A673 (cell line): ENCODE results near the gene AGR3. TPM values are rescaled to one million over a fixed set of nuclear protein-coding genes. Genes with fewer than 3 reads are reported as not detected.

Experiments used
- BruUV-seq: library from RNA; stranded (reverse); fragments of 400-500 nt; replicated peaks from 2 replicates; lab custom pipeline; 2021; lab: Mats Ljungman, UMichigan
- CTCF ChIA-PET: fragments of 300-600 bp; sonication (Branson Sonifier 250); formaldehyde crosslinking; loops from one replicate; lab custom pipeline; 2022; ENCODE audit warnings: antibody characterized with exemption; lab: Charles Lee
- POLR2A ChIA-PET: fragments of 300-600 bp; sonication (Branson Sonifier 250); formaldehyde crosslinking; loops from one replicate; lab custom pipeline; 2022; ENCODE audit warnings: antibody characterized with exemption; ENCODE audit not compliant: low non-redundant PET; lab: Charles Lee
- DNase-seq: peaks from one replicate; pipeline ENCODE4 v3.0.0-alpha.2; 2015; ENCODE audit warnings: low spot score
- H3K27ac ChIP-seq: fragments of 200-600 bp; sonication (generic); 2 replicates; pipeline ENCODE4 v1.5.1; 2016; ENCODE audit warnings: mixed run types, low read depth, mild to moderate bottlenecking, mixed read lengths, antibody characterized with exemption, low read length; ENCODE audit not compliant: poor library complexity, severe bottlenecking
- H3K27me3 ChIP-seq: fragments of 200-600 bp; sonication (generic); replicated peaks from 2 replicates; pipeline ENCODE4 v1.6.1; 2017; ENCODE audit warnings: mixed run types, low read depth, mild to moderate bottlenecking, mixed read lengths, antibody characterized with exemption, low read length; ENCODE audit not compliant: insufficient read depth, poor library complexity
- H3K36me3 ChIP-seq: fragments of 200-600 bp; sonication (generic); 2 replicates; pipeline ENCODE4 v1.6.1; 2016; ENCODE audit warnings: mixed run types, mild to moderate bottlenecking, mixed read lengths, antibody characterized with exemption, low read length; ENCODE audit not compliant: insufficient read depth, poor library complexity, severe bottlenecking
- H3K4me1 ChIP-seq: fragments of 200-600 bp; sonication (generic); 2 replicates; pipeline ENCODE4 v1.6.1; 2017; ENCODE audit warnings: mixed run types, mild to moderate bottlenecking, mixed read lengths, antibody characterized with exemption, low read length; ENCODE audit not compliant: insufficient read depth, poor library complexity, severe bottlenecking
- H3K4me3 ChIP-seq: fragments of 200-600 bp; sonication (generic); 2 replicates; pipeline ENCODE4 v1.5.1; 2016; ENCODE audit warnings: low read depth, mixed run types, mild to moderate bottlenecking, mixed read lengths, low read length; ENCODE audit not compliant: poor library complexity, severe bottlenecking
- H3K9me3 ChIP-seq: fragments of 200-600 bp; sonication (generic); 2 replicates; pipeline ENCODE4 v1.6.1; 2016; ENCODE audit warnings: mixed run types, low read depth, mild to moderate bottlenecking, mixed read lengths, antibody characterized with exemption, low read length; ENCODE audit not compliant: poor library complexity, severe bottlenecking
- CTCF ChIP-seq: fragments of 300-800, 200-600 bp; sonication (generic); conservative IDR thresholded peaks from 2 replicates; pipeline ENCODE4 v1.5.1; 2017; ENCODE audit warnings: low read depth, mild to moderate bottlenecking, antibody characterized with exemption, low read length, moderate library complexity, mixed read lengths
- EZH2 ChIP-seq: fragments of 200-600 bp; sonication (generic); IDR thresholded peaks from 2 replicates; pipeline ENCODE4 v1.6.1; 2017; ENCODE audit warnings: borderline replicate concordance, low read depth, mild to moderate bottlenecking, mixed read lengths, antibody characterized with exemption, low read length; ENCODE audit not compliant: poor library complexity, severe bottlenecking
- intact Hi-C: fragments of 100-400 bp; cut with micrococcal nuclease; formaldehyde crosslinking; loops from one replicate; pipeline ENCODE4 v1.10.0; 2022; ENCODE audit not compliant: unreplicated experiment
- total RNA-seq: library from RNA; stranded (reverse); gene quantifications from 2 replicates; pipeline ENCODE4 v1.2.3, GENCODE V29; 2021

The AGR3 gene
- total RNA-seq, 1 experiment from 2014 or later, result not detected

GRCh38 chr7:16850614-16851466 is 30.9 kb downstream of the AGR3 start:
- TF ChIP-seq CTCF (no peak), EZH2 (no peak)
- Histone ChIP-seq H3K27ac (no peak overlapping the region), H3K36me3 (no peaks in the 10 kb centered on the region), H3K4me3 (no peak overlapping the region), H3K4me1 (peaks cover 9% of the 10 kb centered on the region), H3K27me3 (no peaks in the 10 kb centered on the region), H3K9me3 (no peaks in the 10 kb centered on the region)
- BruUV-seq, result no TSS peak
- POLR2A ChIA-PET, result no interaction called here
- intact Hi-C loops, result no loop called here
- no peak for DNase-seq
- CTCF ChIA-PET, result no interaction called here

- intact Hi-C loops, result no loop called here
- H3K27ac ChIP-seq, result no peak overlapping the region
- DNase-seq, result no peak
- TF ChIP-seq EZH2, result no peak
- no peak for TF ChIP-seq CTCF
- peaks cover 9% of the 10 kb centered on the region for H3K4me1 ChIP-seq
- no TSS peak for BruUV-seq
- H3K36me3 ChIP-seq, result no peaks in the 10 kb centered on the region
- CTCF ChIA-PET, result interaction anchor here (0.6 kb wide), 1 partner anchor 139 kb away, joined by 4 read pairs; no protein-coding TSS in a partner anchor
- POLR2A ChIA-PET, result no interaction called here
- H3K27me3 ChIP-seq, result no peaks in the 10 kb centered on the region
- H3K9me3 ChIP-seq, result no peaks in the 10 kb centered on the region
- H3K4me3 ChIP-seq, result no peak overlapping the region
Measured at GRCh38 chr7:16849296-16850148, 32.3 kb downstream of the AGR3 start.

- Histone ChIP-seq H3K27me3 (no peaks in the 10 kb centered on the region), H3K36me3 (no peaks in the 10 kb centered on the region), H3K9me3 (no peaks in the 10 kb centered on the region), H3K27ac (no peak overlapping the region), H3K4me3 (no peak overlapping the region), H3K4me1 (peaks cover 9% of the 10 kb centered on the region)
- no TSS peak for BruUV-seq
- ChIA-PET POLR2A (no interaction called here), CTCF (no interaction called here)
- intact Hi-C loops, result no loop called here
- DNase-seq, result no peak
- no peak for TF ChIP-seq CTCF
- TF ChIP-seq EZH2, result no peak
Measured at GRCh38 chr7:16847381-16847860, 34.4 kb downstream of the AGR3 start.
